IMR-90 (cell line): ENCODE data around the gene MTURN.
"Not testable (repeated sequence)": the region's sequence is repeated elsewhere in the genome, so short reads cannot be mapped to it uniquely, and the experiment has no call there.

ENCODE experiments used
- CEBPB ChIP-seq: IDR thresholded peaks from 2 replicates; pipeline ENCODE4 v1.6.1; 2012; ENCODE audit warnings: low read depth, low read length, improper control_type of control experiment
- FOS ChIP-seq: fragments of 150-350 bp; IDR thresholded peaks from 2 replicates; pipeline ENCODE4 v1.6.1; 2016; ENCODE audit warnings: low read depth, low read length
- MAZ ChIP-seq: IDR thresholded peaks from 2 replicates; pipeline ENCODE4 v1.6.1; 2012; ENCODE audit warnings: low read depth, mild to moderate bottlenecking, low read length, improper control_type of control experiment, moderate library complexity, borderline replicate concordance
- POLR2A ChIP-seq: IDR thresholded peaks from 2 replicates; pipeline ENCODE4 v1.6.1; 2012; ENCODE audit warnings: mild to moderate bottlenecking, low read depth, low read length
- RCOR1 ChIP-seq: IDR thresholded peaks from 2 replicates; pipeline ENCODE4 v1.6.1; 2012; ENCODE audit warnings: mild to moderate bottlenecking, low read length, improper control_type of control experiment; ENCODE audit not compliant: insufficient replicate concordance
- SMC3 ChIP-seq: fragments of 150-350 bp; IDR thresholded peaks from 2 replicates; pipeline ENCODE4 v1.6.1; 2016; ENCODE audit warnings: low read depth, mild to moderate bottlenecking, antibody characterized with exemption, low read length, moderate library complexity
- TF ChIP-seq, protein P1 (sequence below): conservative IDR thresholded peaks from 2 replicates; pipeline ENCODE4 v1.5.1; 2012; ENCODE audit warnings: mild to moderate bottlenecking, low read depth, low read length, improper control_type of control experiment
- TF ChIP-seq, protein P2 (sequence below): fragments of 150-350 bp; IDR thresholded peaks from 2 replicates; pipeline ENCODE4 v1.6.1; 2016; ENCODE audit warnings: low read depth, mild to moderate bottlenecking, low read length, moderate library complexity, borderline replicate concordance
- TF ChIP-seq, protein P3 (sequence below): fragments of 150-350 bp; IDR thresholded peaks from 2 replicates; pipeline ENCODE4 v1.6.1; 2017; ENCODE audit warnings: mild to moderate bottlenecking, antibody characterized with exemption, low read length, low read depth

DNA sequence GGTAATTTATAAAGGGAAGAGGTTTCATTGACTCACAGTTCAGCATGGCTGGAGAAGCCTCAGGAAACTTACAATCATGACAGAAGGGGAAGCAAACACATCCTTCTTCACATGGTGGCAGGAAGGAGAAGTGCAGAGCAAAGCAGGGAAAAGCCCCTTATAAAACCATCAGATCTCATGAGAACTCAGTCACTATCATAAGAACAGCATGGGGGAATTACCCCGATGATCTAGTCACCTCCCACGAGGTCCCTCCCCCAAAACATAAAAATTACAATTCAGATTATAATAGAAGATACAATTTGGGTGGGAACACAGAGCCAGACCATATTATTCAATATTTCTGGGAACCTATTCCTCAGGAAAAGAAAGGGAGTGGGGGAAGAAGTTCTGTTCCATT is 53.6 kb downstream of the MTURN start:
- TF ChIP-seq, protein P1, sequence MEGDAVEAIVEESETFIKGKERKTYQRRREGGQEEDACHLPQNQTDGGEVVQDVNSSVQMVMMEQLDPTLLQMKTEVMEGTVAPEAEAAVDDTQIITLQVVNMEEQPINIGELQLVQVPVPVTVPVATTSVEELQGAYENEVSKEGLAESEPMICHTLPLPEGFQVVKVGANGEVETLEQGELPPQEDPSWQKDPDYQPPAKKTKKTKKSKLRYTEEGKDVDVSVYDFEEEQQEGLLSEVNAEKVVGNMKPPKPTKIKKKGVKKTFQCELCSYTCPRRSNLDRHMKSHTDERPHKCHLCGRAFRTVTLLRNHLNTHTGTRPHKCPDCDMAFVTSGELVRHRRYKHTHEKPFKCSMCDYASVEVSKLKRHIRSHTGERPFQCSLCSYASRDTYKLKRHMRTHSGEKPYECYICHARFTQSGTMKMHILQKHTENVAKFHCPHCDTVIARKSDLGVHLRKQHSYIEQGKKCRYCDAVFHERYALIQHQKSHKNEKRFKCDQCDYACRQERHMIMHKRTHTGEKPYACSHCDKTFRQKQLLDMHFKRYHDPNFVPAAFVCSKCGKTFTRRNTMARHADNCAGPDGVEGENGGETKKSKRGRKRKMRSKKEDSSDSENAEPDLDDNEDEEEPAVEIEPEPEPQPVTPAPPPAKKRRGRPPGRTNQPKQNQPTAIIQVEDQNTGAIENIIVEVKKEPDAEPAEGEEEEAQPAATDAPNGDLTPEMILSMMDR, result not testable (repeated sequence)
- TF ChIP-seq CEBPB, POLR2A, RCOR1, MAZ, SMC3, FOS: not testable (repeated sequence)
- TF ChIP-seq, protein P2, sequence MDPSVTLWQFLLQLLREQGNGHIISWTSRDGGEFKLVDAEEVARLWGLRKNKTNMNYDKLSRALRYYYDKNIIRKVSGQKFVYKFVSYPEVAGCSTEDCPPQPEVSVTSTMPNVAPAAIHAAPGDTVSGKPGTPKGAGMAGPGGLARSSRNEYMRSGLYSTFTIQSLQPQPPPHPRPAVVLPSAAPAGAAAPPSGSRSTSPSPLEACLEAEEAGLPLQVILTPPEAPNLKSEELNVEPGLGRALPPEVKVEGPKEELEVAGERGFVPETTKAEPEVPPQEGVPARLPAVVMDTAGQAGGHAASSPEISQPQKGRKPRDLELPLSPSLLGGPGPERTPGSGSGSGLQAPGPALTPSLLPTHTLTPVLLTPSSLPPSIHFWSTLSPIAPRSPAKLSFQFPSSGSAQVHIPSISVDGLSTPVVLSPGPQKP, result not testable (repeated sequence)
- TF ChIP-seq, protein P3, sequence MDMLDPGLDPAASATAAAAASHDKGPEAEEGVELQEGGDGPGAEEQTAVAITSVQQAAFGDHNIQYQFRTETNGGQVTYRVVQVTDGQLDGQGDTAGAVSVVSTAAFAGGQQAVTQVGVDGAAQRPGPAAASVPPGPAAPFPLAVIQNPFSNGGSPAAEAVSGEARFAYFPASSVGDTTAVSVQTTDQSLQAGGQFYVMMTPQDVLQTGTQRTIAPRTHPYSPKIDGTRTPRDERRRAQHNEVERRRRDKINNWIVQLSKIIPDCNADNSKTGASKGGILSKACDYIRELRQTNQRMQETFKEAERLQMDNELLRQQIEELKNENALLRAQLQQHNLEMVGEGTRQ, result not testable (repeated sequence)
